ENCODE data around the gene ADAMTS2.

ADAMTS2 gene

GRCh38 chr5:179191506-179192184 lies 153.6 kb downstream of the ADAMTS2 start:
- DNase-seq, result no peak

- DNase-seq, result no peak
These were observed 154.3 kb downstream of the ADAMTS2 start for GRCh38 chr5:179190851-179191505.

- DNase-seq, result no peak
These were observed 156.6 kb downstream of the ADAMTS2 start for GRCh38 chr5:179188636-179189035.

- DNase-seq, result no peak
These were observed 157.3 kb downstream of the ADAMTS2 start for GRCh38 chr5:179187681-179188575.

- no peak for DNase-seq
These were observed 158.0 kb downstream of the ADAMTS2 start for GRCh38 chr5:179187229-179187678.

GRCh38 chr5:179186801-179187200 lies 158.5 kb downstream of the ADAMTS2 start:
- DNase-seq, result no peak

DNA sequence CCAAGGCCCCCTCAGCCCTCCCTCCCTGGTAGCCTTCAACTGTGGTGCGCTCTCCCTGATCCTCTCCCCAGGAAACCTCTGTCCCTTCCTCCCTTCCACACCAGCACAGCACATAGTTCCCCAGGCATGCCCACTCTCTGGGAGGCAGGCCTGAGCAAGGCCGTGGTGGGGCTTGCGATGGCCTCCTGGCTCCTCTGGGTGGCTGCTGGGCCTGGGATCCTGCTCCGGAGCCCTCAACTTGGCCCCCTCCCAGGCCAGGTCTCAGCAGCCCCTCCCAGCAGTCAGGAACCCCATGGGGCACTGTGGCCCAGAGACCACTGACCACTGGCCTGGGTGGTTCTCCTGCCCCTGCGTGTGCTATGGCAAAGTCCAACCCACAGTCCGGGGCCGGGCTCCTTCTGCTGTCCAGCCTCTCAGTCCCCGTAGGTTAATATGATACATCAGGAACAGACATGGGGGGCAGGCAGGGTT lies 159.3 kb downstream of the ADAMTS2 start:
- DNase-seq, result no peak

DNA sequence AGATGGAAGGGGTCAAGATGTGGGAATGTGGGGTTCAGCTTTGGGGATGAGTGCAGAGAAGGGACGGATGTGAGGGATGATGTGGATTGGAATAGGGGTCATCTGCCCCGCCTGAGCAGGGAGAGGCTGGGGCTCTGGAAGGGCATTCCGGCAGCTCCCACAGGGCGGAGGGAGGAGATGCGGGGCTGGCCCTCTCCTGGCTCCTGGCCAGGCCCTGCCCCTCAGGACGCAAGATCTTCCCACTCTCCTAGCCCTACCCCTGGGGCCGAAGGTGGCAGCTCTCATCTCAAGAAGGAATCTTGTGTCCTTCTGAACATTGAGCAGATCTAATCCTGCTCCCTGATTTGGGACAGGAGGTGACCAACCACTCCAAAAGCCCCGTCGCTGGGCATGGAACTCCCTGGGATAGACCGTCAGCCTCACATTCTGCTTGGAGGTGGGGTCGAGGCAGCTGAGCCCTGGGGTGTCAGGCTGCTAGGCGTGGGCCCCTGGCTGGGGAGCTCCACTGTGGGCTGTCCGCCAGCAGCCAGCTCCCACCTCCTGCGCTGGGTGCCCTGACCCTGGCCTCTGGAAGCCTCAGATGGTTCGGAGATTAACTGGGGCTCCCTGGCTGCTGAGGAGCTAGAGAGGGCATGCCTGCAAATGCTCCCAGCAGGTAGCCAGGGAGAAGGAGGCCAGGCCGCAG lies 159.9 kb downstream of the ADAMTS2 start:
- no peak for DNase-seq

DNA sequence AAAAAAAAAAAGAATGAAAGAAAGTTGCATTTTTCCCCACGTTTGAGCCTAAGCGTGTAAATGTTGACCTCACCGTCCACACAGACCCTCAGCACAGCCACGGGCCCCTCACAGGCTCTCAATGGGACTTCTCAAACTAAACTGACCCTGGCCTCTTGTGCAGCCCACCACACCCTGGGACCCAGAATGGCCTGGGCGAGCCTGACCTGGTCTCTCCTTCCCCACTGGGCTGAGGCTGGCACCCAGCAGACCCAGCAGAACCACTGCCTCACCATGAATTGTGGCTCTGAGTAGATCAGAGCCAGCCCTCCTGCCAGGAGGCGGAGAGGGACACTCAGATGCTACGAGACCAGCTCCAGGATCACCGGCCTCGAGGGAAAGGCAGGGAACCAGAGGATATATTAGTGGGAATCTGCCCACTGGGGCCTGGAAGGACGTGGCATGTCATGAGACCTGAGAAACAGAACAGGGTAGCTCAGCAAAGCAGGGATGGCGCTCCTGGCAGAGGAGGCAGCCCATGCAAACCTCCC lies 160.7 kb downstream of the ADAMTS2 start:
- no peak for DNase-seq

DNA sequence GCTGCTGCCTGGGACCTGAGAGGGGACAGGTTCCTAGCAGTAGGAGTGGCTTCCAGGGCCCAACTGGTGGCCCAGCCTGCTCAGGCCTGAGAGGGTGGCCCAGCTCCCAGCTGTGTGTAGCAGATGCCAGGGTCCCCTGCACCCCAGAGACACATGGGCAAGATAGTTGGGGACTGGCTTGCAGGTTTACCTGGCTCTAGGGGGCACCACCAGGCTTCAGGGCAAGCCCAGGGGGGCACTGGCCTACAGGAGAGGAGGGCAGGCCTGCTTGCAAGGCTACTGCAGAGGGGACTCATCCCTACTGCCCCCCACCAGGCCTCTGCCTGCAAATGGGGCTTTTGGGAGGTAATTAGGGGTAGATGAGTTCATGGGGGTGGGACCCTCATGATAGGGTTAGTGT lies 161.8 kb downstream of the ADAMTS2 start:
- no peak for DNase-seq

GRCh38 chr5:179182601-179183000 lies 162.7 kb downstream of the ADAMTS2 start:
- no peak for DNase-seq

- no peak for DNase-seq
These were observed 163.3 kb downstream of the ADAMTS2 start for GRCh38 chr5:179181988-179182387.

DNA sequence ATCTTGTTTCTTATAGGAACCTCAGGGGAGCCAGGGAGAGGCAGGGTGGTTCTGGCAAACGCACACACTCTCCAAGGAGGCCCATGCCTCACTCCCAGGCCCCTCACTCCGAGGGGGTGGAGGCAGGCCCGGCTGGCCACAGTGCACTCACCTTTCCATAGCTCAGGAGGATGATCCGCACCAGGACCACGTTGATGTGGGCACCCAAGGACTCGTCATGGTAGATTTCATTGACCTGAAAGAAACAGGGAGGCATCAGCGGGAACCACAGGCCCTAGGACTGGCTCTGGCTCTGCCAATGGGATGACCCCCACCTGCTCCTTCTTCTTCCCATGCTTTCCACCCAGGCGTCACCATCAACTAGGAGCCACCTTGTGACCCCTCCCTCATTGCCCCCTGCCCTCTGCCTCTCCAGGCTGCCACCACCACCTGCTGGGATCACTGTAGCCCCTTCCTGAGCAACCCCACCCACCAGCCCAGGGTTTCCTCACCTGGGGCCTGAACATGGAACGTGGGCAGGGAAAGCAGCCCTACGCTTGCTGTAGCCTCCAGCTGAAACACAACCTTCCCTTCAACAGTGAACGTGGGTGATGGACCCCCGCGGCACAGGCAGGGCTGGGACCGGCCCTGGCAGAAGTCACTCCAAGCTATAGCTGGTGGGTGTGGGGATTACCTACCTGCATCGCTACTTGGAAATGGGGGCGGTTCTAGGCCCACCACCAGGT lies 164.2 kb downstream of the ADAMTS2 start:
- no peak for DNase-seq

DNA sequence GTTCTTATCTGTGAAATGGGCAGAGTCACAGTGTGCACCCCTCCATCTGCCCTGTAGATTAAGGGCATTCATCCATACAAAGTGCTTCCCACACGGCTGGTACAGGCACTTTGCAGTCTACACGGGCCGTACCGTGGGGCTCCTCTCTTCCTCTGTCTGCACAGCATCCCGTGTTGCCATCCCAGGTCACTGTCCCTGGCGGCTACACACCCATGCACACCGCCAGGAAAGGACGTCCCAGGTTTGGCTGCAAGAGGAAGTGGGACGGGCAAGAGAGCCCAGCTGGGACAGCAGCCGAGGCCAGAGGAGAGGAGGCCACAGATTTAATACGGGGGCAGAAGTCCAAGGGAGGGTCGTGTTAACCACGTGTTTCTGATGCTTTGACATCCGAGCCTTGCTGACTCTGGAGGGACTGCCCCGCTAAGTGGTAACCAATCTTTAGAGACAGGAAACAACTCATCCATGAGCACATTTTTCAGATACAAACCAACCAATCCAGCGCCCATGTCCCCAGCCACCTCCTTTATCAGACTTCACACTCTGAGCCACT lies 165.1 kb downstream of the ADAMTS2 start:
- DNase-seq, result no peak

DNA sequence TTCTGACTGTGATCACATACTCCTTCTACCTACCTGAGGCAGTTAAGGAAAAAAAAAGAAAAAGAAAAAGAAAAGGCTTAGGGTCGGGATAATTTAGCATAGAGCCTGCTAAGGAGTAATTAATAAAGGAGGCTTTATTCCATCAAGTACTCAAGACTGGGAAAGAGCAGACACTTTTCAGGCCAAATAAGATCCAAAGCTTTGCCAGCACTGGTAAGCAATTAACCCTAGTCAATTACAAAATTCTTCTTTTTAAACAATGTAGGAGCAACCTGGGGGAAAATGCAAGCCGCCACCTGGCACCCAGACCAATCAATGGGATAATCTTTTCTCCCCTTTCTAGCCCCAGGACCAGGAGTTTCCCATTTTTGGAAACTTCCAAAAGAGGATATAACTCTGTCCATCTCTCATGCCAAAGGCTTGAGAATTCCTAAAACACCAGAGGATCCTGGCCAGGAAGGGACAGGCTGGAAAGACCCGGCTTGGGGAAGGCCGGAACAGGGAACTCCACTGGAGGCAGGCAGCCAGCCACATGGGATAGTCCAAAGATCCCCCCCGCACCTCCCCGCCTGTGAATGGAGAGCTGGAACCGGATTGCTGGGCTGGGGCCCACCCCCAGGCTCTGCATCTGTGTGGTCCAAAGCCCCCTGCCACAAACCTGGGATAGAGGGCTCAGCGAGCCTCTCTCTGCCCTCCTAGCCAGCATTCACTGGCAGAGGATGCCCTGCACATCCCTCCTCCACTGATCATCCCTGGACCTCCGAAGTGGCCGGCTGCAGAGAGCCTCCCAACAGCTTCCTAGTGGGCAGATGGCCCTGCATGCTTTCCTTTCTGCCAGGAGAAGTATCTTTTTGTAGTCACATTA lies 167.3 kb downstream of the ADAMTS2 start:
- no peak for DNase-seq

- no peak for DNase-seq
These were observed 168.6 kb downstream of the ADAMTS2 start for GRCh38 chr5:179176571-179177230.

GRCh38 chr5:179176166-179176565 lies 169.1 kb downstream of the ADAMTS2 start:
- no peak for DNase-seq

- no peak for DNase-seq
These were observed 173.2 kb downstream of the ADAMTS2 start for GRCh38 chr5:179171816-179172745.
